ENCODE measurements around the gene MYBPHL. TPM values are rescaled to one million over a fixed set of nuclear protein-coding genes. Genes with fewer than 3 reads are reported as not detected.
"Not testable (repeated sequence)": the region's sequence is repeated elsewhere in the genome, so short reads cannot be mapped to it uniquely, and the experiment has no call there.

MYBPHL gene
- total RNA-seq, 4 donors from 2014 or later: not detected

GRCh38 chr1:109290137-109290536, 16.7 kb downstream of the MYBPHL start:
- Histone ChIP-seq H3K27ac (no peak overlapping the region), H3K36me3 (no peaks in the 10 kb centered on the region), H3K9me3 (no peaks in the 10 kb centered on the region), H3K4me3 (no peak overlapping the region), H3K4me1 (no peaks in the 10 kb centered on the region), H3K27me3 (no peaks in the 10 kb centered on the region)
- 87 to 88% methylated on average over 1 of the region's 1 CpG for WGBS, 2 donors
- TF ChIP-seq EP300 (IDR thresholded peaks at IDR 0.05) (no peak), CTCF (IDR thresholded peaks at IDR 0.05) (no peak), POLR2A (IDR thresholded peaks at IDR 0.05) (no peak)
- no peak for DNase-seq (ENCODE audit: low spot score in 2 of 2)

GRCh38 chr1:109286762-109287161, 20.0 kb downstream of the MYBPHL start:
- not testable (repeated sequence) for H3K4me3 ChIP-seq; H3K27me3 ChIP-seq; H3K9me3 ChIP-seq; H3K27ac ChIP-seq; DNase-seq (ENCODE audit: low spot score in 2 of 2); H3K36me3 ChIP-seq
- H3K4me1 ChIP-seq: peaks cover 0 to 20% (median 10%) of the 10 kb centered on the region in 4 donors
- WGBS, 2 donors: 75 to 78% methylated on average over 5 of the region's 5 CpGs

GRCh38 chr1:109283748-109284600, 22.8 kb downstream of the MYBPHL start:
- H3K36me3 ChIP-seq: peaks cover 0 to 8% (median 0%) of the 10 kb centered on the region in 3 donors
- H3K4me3 ChIP-seq: peak overlapping the region; percentile 46 to 78 (median 54)
- TF ChIP-seq CTCF (IDR thresholded peaks at IDR 0.05) (no peak), EP300 (IDR thresholded peaks at IDR 0.05) (no peak), POLR2A (IDR thresholded peaks at IDR 0.05) (no peak)
- DNase-seq (ENCODE audit: low spot score in 2 of 2): no peak
- WGBS, 2 donors: 46 to 55% methylated on average over 17 of the region's 17 CpGs
- no peaks in the 10 kb centered on the region for H3K27me3 ChIP-seq
- peak overlapping the region; percentile 86 to 92 (median 88) for H3K27ac ChIP-seq
- H3K9me3 ChIP-seq: no peaks in the 10 kb centered on the region
- peaks cover 0 to 38% (median 11%) of the 10 kb centered on the region in 4 donors for H3K4me1 ChIP-seq

- TF ChIP-seq CTCF (IDR thresholded peaks at IDR 0.05) (peak; percentile 25 to 86 (median 50)), POLR2A (IDR thresholded peaks at IDR 0.05) (peak; percentile 83 to 87), EP300 (IDR thresholded peaks at IDR 0.05) (peak; percentile 53 to 97)
- Histone ChIP-seq H3K4me1 (peaks cover 0 to 38% (median 11%) of the 10 kb centered on the region in 4 donors), H3K4me3 (peak within 1 kb of the TSS; percentile 46 to 78 (median 54)), H3K27me3 (no peaks in the 10 kb centered on the region), H3K27ac (peak within 1 kb of the TSS; percentile 86 to 92 (median 88)), H3K9me3 (no peaks in the 10 kb centered on the region), H3K36me3 (peaks cover 0 to 8% (median 0%) of the 10 kb centered on the region in 3 donors)
- 2% methylated on average over 30 to 35 of the region's 56 CpGs for WGBS, 2 donors
- peak; percentile 96 to 98 for DNase-seq (ENCODE audit: low spot score in 2 of 2)
These were observed 23.7 kb downstream of the MYBPHL start, which contains the start of gene PSRC1 for GRCh38 chr1:109282952-109283747. Gene PSRC1 (minus strand): TSS chr1:109283145.

DNA sequence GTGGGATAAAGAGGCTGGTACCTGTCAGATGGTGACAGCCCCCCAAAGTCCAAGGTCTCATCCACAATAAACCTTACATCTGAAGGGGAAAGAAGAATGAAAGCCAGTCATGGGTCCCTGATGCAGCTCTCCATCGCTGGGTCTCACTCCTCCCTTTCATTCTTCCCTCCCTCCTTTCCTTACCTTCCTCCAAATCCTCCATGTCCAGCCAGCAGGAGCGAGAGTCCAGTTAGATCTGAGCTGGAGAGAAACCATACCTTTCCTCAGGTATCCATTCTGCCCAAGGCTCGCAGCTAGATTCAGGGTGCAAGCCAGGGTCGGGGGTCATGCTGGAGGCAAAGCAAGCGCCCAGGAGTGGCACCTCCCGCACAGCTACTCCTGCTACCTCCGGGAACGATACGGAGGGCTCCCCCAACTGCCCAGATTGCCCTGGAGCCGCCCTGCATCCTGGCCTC, 24.3 kb downstream of the MYBPHL start:
- peaks cover 0 to 44% (median 12%) of the 10 kb centered on the region in 4 donors for H3K4me1 ChIP-seq
- peaks cover 0 to 8% (median 0%) of the 10 kb centered on the region in 3 donors for H3K36me3 ChIP-seq
- peak overlapping the region; percentile 46 to 78 (median 54) for H3K4me3 ChIP-seq
- no peaks in the 10 kb centered on the region for H3K9me3 ChIP-seq
- no peaks in the 10 kb centered on the region for H3K27me3 ChIP-seq
- TF ChIP-seq POLR2A (IDR thresholded peaks at IDR 0.05): no peak
- H3K27ac ChIP-seq: peak overlapping the region; percentile 86 to 92 (median 88)
- no peak for DNase-seq (ENCODE audit: low spot score in 2 of 2)
- WGBS, 2 donors: 9 to 10% methylated on average over 10 of the region's 10 CpGs
